ENCODE results near the gene C6orf132.

Gene C6orf132

DNA sequence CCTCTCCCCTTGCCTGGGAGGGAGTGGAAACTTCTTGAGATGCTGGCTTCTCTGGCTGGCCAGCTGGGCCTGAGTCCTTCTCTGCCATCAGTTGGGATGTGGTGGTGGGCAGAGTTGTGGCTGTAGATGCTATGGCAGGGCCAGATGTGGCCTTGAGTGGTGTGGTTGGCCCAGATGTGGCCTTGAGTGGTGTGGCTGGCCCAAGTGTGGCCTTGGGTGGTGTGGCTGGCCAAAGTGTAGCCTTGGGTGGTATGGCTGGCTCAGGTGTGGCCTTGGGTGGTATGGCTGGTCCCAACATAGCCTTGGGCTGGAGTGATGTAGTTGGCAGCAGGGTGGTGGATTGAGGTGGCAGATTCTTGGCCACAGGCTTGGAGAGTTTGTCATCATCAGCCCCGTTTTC is 36.7 kb downstream of the C6orf132 start:
- DNase-seq (ENCODE audit: low spot score) = no peak

DNA sequence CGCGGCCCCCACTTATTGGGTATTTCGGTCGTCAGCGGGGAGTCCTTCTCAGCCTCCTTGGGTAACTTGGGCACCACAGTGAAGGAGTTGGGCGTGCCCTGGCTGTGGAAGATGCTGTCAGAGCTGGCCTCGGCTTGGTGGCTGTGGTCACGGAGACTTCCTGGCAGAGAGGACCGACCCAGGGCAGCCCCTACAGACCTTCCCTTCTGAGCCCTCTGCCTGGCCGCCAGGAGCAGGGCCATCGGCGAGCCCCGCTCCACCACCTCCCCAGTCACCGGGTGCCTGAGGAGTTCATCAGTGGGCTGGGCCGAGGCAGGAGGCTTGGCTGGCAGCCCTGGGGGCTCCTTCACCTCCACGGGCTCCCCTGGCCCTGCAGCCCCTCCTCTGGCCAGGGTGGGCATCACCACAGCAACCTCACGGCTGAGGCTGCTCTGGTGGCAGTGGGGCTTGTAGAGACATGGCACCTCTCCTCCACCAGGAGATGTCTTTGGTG is 37.2 kb downstream of the C6orf132 start:
- DNase-seq (ENCODE audit: low spot score) = no peak

DNA sequence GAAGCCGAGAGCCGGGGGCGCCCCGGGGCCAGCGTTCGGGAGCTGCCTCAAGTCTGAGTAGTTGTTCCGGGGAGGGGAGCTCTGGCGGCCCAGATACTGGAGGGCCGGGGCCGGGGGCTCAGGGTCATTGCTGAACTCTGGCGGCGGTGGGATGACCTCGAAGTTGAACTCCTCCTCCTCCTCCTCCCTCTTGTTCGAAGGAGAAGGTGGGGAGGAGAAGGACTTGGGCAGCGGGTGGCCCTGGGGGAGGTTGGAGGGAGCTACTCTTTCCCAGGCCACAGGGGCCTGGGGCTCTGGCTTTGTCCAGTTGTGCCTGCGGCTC is 37.7 kb downstream of the C6orf132 start:
- no peak for DNase-seq (ENCODE audit: low spot score)

DNA sequence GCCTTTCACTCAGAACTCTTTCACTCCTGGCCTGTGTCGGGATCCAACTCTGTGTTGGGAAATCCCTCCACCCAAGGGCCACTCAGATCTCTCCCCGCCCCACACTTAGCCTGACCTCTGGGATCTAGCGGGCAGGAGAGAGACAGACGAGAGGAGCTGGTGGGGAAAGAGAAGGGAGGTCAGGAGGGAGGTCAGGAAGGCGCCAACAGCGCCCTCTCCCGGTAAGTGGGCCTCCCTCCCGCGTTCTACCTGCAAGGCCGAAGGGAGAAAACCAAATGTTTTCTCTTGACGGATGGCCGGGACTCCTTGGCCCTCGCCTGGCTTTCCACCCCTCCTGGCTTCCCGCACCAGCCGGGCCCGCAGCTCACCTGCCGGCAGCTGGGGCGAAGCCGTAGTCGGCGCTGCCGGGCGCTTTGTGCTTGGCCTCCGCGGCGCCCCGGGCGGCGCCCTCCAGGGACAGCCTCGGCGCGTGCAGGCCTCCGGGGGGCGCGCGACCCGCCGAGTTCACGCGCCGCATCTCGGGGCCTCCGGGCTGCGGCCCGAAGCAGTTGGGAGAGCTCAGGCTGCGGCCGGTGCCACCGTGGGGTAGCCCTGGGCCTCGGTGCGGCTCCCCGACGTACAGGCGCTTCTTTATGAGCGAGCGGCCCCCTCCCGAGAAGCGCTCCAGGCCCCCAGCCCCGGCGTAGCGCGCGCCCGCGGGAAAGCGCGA is 38.2 kb downstream of the C6orf132 start:
- no peak for DNase-seq (ENCODE audit: low spot score)

DNA sequence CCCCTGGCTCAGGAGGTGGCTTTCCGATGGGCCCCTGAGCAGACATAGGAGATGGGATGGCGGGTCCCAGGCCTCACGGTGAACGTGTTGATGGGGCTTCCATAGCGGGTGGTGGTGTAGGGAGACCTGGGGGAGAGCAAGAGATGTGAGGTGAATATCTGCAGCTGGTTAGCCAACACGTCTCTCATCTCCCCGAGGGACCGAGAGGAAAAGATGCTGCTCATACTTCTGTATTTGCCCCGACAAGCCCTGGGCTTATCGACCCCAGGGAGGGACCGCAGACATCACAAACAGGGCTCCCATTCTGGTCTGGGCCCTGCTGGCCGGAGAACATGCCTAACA is 38.7 kb downstream of the C6orf132 start:
- DNase-seq (ENCODE audit: low spot score) = no peak

DNA sequence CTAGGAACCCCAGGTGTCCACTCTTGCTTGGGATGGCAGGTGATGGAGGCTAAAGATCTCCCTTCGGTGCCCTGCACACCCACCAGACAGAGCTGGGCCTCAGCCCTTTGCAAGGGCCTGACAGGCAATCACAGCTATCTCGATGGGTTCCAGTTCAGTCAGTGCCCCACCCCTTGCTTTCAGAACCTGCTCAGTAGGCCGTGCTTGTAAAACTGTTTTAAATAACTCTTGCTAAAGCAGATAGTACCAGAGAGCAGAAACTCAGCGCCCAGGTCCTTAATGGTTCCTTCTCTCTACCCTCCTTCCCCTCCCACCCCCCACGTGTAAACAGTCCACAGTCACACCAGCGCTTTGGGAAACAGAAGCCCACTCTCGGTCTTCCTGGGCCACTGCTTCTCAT is 39.2 kb downstream of the C6orf132 start:
- DNase-seq (ENCODE audit: low spot score) = no peak

DNA sequence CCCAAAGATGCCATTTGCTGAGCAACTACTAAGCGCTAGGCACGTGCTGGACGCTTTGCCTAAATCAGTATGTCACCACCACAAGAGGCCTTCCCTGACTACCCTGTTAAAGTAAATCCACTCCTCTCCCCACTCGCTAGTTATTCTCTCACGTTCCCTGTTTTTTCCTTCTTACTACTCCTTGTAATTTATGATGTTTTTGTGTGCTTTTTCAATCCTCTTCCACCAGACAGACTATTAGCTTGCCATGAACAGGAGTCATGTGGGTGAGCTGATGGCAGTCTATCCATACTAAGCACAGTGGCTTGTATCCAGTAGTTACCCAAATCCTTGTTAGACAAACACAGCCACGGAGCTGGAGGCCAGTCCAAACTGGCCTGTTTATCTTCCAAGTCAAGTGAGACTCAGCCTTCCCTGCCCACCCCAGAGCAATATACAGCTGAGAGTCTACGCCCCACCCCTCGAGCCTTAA is 41.2 kb downstream of the C6orf132 start:
- DNase-seq (ENCODE audit: low spot score) = no peak

DNA sequence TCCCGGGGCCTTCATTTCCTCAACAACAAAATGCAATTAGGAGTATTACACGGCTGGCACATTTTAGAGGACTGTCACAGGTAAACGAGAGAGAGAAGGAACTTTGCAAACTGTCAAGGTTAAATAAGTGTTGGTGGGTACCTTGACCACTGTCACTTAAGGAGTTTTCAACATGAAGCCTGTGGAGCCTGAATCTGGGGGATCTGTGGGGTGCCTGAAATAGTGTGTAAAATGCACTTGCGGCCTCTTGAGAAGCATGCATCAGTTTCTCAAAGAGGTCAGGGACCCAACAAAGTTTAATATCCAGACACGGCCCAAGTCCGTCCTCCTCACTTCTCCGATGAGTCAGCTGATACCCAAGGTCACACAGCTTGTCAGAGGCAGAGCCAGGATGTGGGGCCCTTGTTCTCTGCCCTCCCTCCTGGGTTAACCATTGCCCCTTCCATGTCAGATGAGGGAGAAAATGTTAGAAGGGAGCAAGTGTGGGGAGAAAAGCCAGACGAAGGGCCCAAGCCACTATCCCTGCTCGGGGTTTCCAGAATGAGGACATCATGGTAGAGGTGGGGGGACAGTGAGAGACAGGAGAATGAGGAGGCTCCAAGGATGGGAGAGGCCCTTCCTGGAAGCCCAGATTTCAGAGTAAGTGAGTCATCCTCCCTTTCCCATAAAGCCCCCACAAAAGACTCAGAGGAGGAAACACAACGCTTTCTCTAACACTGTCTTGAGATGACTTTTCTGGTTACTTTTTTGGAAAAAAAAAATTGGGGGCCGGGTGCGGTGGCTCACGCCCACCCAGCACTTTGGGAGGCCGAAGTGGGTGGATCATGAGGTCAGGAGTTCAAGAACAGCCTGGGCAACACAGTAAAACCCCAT is 42.2 kb downstream of the C6orf132 start:
- peak; percentile 16 for DNase-seq (ENCODE audit: low spot score)

DNA sequence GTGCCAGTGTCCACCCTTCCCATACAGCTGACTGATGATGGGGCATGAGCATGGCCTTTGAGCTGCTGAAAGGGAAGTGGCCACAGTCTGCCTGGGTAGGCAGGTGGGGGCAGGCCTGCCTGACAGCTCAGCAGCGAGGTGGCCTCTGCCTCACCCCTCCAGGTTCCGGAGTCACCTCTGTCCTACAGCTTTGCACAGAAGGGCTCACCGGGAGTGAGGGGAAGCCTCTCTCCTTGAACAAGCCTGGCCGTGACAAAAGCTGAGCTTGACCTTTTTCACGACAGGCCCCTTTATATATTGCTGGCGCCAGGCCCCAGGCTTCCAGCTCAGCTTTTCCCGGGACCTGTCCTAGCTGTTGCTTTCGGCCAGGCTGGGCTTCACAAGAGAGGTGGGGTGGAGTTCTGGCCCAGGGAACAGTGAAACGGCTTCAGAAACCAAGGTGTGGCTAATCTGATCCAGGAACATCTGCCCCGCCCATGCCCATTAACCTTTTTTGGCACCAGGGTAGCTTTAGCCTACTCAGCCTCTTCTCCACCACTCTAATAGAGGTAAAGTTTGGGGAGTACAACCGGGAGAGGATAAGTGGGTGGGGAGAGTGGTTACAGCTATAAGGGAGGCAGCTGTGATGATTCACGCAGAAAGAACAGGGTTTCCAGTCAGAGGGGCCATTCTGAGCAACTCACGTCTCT is 42.9 kb downstream of the C6orf132 start:
- peak; percentile 76 for DNase-seq (ENCODE audit: low spot score)

DNA sequence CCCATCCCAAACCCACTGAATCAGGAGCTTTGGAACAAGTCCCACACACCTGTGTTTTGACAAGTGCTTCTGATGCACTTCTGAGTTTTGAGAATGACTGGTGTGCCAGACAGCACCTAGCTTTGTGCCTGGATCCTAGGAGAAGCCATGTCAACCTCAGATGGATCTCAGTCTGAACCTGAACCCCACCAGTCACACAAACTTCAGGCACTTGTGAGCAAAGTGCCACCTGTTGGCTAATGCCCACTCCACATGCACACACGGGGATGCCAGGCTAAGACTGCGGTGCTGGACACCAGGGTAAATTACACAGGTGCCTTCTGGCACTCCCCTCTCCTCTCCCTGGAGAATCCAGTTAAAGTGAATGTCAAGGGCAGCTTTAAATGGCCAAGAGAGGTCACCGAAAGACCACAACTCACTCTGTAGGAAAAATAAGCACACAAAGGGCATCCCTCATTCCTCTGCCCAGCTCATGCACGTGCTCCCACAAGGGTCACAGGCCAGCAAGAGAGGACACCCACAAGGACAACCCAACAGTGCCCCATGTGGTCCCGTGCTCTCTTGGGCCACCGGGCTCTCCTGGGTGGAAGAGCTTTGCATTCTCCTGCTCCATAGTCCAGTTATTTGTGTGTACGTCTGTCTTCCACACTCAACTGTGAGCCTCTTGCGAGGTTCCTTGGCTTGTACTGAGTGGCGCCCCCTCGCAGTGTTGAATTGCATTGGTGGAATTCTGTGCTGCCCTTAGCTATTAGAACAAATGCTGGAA is 46.5 kb downstream of the C6orf132 start:
- DNase-seq (ENCODE audit: low spot score) = no peak

DNA sequence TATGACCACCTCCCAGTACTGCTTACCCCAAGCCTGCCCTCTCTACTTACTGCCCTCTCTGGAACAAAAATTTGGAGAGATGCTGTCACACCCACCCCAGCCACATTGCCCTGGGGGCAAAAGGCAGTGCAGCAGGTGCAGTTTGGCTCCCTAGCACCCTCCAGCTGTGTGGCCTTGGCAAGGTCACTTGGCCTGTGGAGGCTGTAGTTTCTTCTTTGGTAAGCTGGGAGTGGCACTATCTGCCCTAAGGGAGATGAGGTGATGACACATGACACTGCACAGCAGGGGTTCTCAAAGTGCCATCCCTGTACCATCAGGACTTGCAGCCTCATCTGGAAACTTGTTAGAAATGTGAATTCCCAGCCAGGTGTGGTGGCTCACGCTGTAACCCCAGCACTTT is 47.3 kb downstream of the C6orf132 start:
- DNase-seq (ENCODE audit: low spot score) = no peak

DNA sequence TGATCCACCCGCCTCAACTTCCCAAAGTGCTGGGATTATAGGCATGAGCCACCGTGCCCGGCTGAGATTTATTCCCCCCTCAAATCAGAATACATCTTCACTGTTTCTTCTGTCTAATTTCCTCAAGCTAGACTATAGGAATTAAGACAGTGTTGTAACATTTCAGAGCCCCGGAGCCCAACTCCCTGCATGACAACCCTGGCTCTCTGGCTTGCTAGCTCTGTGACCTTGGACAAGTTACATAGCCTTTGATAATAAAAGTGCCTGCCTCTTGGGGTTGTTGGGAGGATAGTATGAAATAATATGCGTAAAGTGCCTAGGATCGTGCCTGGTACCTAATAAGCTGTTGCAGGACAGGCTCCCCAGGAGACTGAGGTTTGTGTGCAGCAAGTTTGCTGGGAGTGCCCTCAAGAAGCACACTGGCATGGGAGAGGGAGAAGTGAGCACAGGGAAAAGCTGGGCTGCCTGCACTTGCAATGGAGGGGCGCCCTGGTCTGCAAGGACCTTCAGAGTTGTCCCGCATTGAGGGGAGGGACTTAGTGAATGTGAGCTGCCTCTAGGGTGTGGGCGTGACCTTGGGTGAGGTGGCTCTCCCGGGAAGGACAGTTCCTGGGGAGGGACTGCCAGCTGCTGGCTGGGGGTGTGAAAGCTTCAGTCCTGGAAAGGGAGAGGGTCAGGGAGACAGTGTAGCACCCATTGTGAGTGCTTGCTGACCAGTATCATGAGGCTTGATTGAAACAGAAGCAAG is 48.7 kb downstream of the C6orf132 start:
- DNase-seq (ENCODE audit: low spot score) = no peak

DNA sequence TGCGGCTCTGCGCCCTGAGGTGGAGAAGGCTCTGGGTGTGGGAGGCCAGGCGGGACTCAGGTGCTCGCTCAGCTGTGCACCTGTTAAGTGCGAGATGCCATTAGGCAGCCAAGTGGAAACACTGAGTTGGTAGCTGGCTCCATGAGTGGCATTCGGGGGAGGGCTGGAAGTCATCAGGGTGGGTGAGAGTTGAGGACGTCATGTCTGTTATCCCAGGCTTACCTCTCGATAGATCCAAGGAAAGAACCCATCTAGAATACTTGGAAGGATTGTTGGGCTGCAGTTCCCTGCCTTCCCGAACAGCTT is 50.7 kb downstream of the C6orf132 start:
- DNase-seq (ENCODE audit: low spot score) = no peak

DNA sequence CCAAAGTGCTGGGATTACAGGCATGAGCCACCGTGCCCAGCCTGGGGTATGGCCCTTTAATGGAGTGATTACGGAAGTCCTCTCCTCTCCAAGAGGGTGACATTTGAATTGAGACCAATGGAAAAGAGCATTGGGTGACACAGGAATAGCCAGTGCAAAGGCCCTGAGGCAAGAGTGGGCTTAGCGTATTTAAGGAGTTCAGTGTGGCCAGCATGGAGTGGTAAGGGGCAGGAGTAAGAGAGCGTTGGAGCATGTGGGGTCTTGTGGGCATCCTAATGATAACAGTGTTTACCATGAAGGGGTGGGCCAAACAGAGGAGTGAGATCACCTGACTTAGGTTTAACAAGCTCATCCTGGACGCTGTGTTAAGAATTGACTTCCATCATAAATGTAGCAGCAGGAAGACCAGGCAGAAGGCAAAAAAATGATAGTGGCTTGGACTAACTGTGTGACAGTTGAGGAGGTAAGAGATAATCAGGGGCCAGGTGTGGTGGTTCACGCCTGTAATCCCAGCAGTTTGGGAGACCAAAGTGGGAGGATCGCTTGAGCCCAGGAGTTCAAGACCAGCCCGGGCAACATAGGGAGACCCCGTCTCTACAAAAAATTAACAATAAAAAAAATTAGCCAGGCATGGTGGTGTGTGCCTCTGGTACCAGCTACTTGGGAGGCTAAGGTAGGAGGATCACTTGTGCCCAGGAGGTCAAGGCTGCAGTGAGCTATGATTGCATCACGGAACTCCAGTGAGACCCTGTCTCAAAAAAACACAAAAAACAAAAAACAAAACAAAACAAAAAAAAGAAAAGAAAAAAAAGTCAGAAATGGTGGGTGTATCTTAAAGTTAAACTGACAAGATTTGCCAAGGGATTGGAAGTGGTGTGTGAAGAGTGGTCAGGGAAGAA is 51.4 kb downstream of the C6orf132 start:
- no peak for DNase-seq (ENCODE audit: low spot score)

DNA sequence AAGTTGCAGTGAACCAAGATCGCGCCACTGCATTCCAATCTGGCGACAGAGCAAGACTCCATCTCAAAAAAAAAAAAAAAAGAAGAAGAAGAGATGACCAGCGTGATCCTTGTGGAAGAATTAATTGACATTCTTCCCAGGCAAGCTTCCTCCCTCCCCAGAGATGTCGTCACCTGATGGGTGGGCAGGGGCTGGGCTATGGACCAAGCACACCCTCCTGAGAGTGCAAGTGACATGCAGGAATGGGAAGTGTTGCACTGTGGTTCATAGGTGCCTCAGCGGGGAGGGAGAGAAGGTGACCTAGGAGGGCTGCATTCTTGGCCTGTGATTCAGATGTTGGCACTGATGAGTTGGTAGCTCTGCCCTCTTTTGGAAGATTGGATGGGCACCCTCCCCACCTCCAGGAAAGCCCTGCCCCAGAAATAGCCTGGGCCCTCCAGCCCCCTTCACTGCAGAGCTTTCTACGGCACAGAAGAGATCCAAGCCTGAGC is 54.3 kb downstream of the C6orf132 start:
- peak; percentile 70 for DNase-seq (ENCODE audit: low spot score)

DNA sequence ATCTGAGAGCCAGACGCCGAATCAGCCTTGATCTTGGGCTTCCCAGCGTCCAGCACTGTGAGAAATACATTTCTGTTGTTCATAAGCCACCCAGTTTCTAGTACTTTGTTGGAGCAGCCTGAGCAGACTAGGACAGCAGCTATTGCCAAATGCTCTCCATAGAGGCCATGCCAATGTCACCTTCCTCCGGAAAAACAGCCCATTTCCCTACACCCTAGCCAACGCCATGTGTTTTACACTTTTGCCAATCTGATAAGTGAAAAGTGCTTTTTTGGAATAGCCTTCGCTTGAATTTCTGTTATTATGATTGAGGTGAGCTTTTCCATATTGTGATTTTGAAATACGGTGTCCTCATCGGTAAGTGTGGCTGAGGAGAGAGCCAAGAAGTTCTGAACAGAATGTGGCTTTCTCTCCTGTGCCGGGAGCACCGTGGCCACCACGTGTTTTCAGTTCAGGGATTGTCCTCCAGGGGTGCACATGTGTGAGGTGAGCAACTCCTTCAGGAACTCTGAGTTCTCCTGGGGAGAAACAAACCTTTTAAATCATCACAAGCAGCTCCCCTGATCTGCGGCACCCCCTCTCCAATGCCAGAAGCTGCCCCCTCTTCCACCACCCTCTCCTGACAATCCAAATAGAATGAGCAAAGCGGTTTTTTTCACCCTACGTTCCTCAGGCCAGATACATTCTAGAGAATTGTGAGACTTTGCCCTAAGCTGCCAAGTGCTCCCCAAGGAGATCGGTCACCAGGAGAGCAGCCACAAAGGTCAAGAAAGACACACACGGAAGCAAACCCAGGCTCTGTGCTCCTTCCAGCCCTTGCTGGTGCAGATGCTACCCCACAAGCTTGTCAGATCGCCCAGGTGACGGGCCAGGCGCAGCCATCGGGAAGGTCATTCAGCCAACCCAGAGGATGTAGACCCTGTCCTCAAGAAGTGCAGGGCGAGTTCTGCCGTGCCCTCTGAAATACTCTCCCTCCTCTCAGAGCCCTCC is 56.1 kb downstream of the C6orf132 start:
- no peak for DNase-seq (ENCODE audit: low spot score)

DNA sequence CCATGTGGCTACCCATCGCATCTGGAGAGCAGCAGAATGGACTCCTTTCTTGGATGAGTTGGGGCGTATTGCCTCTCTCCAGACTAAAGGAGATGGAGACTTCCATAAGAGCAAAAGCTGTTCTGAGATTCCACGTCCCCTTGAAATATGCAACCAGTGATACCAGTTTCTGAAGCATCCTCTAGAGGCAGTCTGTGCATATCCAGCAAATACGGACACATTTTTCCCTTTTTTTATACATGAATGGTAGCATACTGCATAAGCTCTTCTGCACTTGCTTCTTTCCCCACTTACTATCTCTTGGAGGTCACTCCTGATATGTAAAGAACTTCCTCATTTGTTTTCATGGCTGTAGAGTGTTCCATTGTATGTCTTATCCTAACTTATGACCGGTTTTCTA is 57.5 kb downstream of the C6orf132 start:
- DNase-seq (ENCODE audit: low spot score) = no peak

DNA sequence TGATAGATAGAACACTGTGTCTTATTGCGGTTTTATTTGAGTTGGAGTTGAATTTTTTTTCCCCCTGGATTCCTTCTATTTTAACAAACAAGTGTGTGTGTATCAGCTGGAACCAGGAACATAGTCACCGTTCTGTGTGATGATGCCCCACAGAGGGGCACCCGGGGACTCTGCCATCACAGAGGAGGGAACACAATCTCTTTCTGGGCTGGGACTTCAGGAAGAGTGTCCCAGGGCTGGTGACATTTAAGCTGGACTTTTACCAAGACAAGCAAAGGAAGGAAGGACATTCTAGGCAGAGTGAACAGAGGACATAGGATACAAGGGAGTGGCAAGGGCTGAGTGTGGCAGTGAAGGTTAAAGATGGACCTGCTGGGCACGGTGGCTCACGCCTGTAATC is 58.9 kb downstream of the C6orf132 start:
- no peak for DNase-seq (ENCODE audit: low spot score)

DNA sequence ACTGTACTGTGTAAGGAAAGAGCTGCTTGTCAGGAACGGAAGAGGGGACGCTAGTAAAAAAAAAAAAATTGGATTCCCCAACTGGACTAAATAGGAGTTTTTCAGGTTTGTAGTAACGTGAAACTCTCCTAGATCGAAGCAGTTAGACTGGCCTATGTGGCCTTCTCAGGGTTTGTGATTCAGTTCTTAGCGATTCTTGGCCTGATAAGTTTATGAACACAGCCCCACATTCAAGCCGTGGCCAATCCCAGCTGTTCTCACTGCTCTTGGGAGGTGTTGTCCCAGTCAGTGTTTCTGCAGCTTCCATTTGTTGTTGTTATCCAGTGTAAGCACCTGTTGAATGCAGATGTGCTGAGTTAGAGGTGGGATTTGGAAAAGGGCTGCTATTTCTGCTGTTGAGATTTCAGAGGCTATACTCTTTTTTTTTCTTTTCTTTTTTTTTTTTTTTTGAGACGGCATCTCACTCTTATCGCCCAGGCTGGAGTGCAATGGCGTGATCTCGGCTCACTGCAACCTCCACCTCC is 62.4 kb downstream of the C6orf132 start:
- DNase-seq (ENCODE audit: low spot score) = no peak
